ENCODE data around the gene ZNF576. TPM values are rescaled to one million over a fixed set of nuclear protein-coding genes. Genes with fewer than 3 reads are reported as not detected.

The ZNF576 gene
- total and polyA plus RNA-seq, 2 of the 13 experiments (the other 11 are each of a cell fraction or from before 2014, with no cell fraction given), result 7.2 to 9.6 TPM

DNA sequence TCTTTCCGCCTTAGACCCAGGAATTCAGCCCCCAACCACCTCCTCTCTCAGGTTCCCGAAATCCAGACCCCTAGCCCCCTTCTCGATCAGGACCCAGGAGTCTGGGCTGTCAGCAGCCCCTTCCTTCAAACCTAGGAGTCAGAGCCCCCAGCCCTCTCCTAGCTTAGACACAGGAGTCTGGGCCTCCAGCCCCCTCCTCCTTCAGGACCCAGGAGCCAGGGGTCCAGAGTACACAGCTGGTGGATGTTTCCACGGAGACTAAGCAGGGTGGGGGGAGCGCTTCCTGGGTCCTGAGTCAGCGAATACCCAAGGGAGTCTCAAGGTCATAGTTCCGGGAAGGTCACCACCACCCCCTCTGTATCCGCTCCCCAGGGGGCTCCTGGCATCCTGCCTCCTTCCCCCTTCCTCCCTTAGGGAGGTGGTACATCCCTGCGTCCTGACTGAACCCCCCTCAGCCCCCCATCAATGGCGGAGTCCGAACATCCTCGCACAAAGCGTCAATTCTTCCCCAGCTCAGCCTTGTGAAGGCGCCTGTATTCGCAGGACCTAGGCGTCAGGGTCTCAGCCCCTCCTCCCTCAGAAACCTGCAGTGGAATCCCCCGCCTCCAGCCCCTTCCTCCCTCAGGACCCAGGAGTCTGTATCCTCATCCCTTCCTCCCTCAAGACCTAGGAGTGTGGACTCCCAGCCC, 38.6 kb downstream of the ZNF576 start (continued):
- TF ChIP-seq, protein P1, sequence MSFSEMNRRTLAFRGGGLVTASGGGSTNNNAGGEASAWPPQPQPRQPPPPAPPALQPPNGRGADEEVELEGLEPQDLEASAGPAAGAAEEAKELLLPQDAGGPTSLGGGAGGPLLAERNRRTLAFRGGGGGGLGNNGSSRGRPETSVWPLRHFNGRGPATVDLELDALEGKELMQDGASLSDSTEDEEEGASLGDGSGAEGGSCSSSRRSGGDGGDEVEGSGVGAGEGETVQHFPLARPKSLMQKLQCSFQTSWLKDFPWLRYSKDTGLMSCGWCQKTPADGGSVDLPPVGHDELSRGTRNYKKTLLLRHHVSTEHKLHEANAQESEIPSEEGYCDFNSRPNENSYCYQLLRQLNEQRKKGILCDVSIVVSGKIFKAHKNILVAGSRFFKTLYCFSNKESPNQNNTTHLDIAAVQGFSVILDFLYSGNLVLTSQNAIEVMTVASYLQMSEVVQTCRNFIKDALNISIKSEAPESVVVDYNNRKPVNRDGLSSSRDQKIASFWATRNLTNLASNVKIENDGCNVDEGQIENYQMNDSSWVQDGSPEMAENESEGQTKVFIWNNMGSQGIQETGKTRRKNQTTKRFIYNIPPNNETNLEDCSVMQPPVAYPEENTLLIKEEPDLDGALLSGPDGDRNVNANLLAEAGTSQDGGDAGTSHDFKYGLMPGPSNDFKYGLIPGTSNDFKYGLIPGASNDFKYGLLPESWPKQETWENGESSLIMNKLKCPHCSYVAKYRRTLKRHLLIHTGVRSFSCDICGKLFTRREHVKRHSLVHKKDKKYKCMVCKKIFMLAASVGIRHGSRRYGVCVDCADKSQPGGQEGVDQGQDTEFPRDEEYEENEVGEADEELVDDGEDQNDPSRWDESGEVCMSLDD (CRISPR knock-in tag; IDR thresholded peaks at IDR 0.05; ENCODE audit: borderline replicate concordance), result no peak
- TF ChIP-seq SIN3B (IDR thresholded peaks at IDR 0.05; ENCODE audit: low read length) (no peak), ARNTL (CRISPR knock-in tag; IDR thresholded peaks at IDR 0.05) (peak; percentile 62; the same call in 1 of the 2 replicates), SNRNP70 (IDR thresholded peaks at IDR 0.05; ENCODE audit: low read depth, low read length) (no peak), CENPX (CRISPR knock-in tag; IDR thresholded peaks at IDR 0.05) (no peak), ZNF607 (CRISPR knock-in tag; IDR thresholded peaks at IDR 0.05; ENCODE audit: borderline replicate concordance) (no peak), GPN1 (CRISPR knock-in tag; IDR thresholded peaks at IDR 0.05; ENCODE audit: borderline replicate concordance) (no peak), DMAP1 (CRISPR knock-in tag; IDR thresholded peaks at IDR 0.05) (peak; percentile 38; the same call in 1 of the 2 replicates), NCOA5 (CRISPR knock-in tag; IDR thresholded peaks at IDR 0.05) (no peak), MIER3 (CRISPR knock-in tag; IDR thresholded peaks at IDR 0.05; ENCODE audit: borderline replicate concordance) (no peak; the same call in 1 of the 2 replicates), ZNF577 (CRISPR knock-in tag; IDR thresholded peaks at IDR 0.05; ENCODE audit: borderline replicate concordance, low read depth) (no peak), SRSF1 (optimal IDR thresholded peaks at IDR 0.05; ENCODE audit: low read depth, low read length) (no peak)
- TF ChIP-seq, protein P2, sequence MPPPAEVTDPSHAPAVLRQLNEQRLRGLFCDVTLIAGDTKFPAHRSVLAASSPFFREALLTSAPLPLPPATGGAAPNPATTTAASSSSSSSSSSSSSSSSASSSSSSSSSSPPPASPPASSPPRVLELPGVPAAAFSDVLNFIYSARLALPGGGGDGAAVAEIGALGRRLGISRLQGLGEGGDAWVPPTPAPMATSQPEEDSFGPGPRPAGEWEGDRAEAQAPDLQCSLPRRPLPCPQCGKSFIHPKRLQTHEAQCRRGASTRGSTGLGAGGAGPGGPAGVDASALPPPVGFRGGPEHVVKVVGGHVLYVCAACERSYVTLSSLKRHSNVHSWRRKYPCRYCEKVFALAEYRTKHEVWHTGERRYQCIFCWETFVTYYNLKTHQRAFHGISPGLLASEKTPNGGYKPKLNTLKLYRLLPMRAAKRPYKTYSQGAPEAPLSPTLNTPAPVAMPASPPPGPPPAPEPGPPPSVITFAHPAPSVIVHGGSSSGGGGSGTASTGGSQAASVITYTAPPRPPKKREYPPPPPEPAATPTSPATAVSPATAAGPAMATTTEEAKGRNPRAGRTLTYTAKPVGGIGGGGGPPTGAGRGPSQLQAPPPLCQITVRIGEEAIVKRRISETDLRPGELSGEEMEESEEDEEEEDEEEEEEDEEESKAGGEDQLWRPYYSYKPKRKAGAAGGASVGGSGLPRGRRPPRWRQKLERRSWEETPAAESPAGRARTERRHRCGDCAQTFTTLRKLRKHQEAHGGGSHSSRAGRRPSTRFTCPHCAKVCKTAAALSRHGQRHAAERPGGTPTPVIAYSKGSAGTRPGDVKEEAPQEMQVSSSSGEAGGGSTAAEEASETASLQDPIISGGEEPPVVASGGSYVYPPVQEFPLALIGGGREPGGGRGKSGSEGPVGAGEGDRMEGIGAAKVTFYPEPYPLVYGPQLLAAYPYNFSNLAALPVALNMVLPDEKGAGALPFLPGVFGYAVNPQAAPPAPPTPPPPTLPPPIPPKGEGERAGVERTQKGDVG (CRISPR knock-in tag; IDR thresholded peaks at IDR 0.05; ENCODE audit: borderline replicate concordance), result no peak
- TF ChIP-seq, protein P3, sequence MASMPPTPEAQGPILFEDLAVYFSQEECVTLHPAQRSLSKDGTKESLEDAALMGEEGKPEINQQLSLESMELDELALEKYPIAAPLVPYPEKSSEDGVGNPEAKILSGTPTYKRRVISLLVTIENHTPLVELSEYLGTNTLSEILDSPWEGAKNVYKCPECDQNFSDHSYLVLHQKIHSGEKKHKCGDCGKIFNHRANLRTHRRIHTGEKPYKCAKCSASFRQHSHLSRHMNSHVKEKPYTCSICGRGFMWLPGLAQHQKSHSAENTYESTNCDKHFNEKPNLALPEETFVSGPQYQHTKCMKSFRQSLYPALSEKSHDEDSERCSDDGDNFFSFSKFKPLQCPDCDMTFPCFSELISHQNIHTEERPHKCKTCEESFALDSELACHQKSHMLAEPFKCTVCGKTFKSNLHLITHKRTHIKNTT (CRISPR knock-in tag; IDR thresholded peaks at IDR 0.05), result no peak
- TF ChIP-seq, protein P4, sequence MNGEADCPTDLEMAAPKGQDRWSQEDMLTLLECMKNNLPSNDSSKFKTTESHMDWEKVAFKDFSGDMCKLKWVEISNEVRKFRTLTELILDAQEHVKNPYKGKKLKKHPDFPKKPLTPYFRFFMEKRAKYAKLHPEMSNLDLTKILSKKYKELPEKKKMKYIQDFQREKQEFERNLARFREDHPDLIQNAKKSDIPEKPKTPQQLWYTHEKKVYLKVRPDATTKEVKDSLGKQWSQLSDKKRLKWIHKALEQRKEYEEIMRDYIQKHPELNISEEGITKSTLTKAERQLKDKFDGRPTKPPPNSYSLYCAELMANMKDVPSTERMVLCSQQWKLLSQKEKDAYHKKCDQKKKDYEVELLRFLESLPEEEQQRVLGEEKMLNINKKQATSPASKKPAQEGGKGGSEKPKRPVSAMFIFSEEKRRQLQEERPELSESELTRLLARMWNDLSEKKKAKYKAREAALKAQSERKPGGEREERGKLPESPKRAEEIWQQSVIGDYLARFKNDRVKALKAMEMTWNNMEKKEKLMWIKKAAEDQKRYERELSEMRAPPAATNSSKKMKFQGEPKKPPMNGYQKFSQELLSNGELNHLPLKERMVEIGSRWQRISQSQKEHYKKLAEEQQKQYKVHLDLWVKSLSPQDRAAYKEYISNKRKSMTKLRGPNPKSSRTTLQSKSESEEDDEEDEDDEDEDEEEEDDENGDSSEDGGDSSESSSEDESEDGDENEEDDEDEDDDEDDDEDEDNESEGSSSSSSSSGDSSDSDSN (CRISPR knock-in tag; IDR thresholded peaks at IDR 0.05), result no peak; the same call in 1 of the 2 replicates
- TF ChIP-seq, protein P5, sequence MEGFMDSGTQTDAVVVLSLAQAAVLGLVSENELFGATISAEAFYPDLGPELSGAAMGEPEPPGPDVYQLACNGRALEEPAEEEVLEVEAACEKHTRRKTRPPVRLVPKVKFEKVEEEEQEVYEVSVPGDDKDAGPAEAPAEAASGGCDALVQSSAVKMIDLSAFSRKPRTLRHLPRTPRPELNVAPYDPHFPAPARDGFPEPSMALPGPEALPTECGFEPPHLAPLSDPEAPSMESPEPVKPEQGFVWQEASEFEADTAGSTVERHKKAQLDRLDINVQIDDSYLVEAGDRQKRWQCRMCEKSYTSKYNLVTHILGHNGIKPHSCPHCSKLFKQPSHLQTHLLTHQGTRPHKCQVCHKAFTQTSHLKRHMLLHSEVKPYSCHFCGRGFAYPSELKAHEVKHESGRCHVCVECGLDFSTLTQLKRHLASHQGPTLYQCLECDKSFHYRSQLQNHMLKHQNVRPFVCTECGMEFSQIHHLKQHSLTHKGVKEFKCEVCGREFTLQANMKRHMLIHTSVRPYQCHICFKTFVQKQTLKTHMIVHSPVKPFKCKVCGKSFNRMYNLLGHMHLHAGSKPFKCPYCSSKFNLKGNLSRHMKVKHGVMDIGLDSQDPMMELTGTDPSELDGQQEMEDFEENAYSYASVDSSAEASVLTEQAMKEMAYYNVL (CRISPR knock-in tag; IDR thresholded peaks at IDR 0.05; ENCODE audit: borderline replicate concordance), result no peak; the same call in 1 of the 2 replicates
